Dermis blood vessel endothelial cell (primary cell): ENCODE results near the gene RBKS. TPM values are rescaled to one million over a fixed set of nuclear protein-coding genes. Genes with fewer than 3 reads are reported as not detected.

Experiments used
- DNase-seq: peaks from one replicate; pipeline ENCODE4 v3.0.0; 2010
- total RNA-seq: library from RNA; depleted of rRNA; stranded (reverse); fragments of >200 nt; gene quantifications from 2 replicates; pipeline ENCODE4 v1.2.3, GENCODE V29; 2014

The RBKS gene
- 0.98 and 1.2 TPM in 2 replicates for total RNA-seq

DNA sequence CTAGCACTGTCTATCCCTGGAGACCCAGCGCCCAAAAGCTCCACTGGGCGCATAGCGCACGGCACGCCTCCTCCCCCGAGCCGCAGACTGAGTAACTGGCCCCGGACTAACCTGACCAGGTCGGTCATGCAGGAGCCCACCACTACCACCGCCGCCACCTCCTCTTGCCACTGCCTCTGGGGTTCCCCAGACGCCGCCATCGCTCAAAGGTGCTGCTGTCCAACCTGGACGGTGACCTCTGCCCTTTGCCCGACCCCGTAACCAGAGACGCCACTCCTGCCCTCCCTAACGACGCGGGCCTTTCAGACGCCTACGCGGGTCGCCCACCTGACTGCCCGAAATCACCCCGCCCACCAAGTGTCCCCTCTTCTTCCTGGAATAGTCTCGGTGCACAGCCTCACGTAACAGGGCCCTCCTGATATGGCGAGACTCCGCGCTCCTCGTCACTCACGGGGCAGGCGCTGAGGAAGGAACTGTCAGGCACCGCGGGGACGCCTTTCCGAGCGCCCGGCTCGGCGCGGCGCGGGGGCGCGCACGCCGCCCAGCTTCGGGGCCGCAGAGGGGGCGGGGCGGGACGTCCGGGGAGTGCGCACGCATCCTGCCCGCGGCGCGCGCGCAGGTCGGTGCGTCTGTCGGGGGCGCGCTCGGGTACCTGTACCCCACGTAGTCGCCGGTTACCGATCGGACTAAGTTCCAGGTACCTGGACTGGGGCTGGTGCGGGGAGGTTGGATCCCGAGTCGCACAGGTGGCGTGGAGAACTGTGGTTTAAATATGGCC lies at the start of gene RBKS, which contains the start of gene BABAM2:
TSS of gene RBKS (minus strand) at position 242 of the 778 bp plus-strand sequence. CDS start at position 200, 42 bp downstream.
TSS of gene BABAM2 (plus strand) at position 584 of the 778 bp plus-strand sequence. CDS start 3,828 bp downstream, outside the sequence.
- peak; percentile 92 for DNase-seq

DNA sequence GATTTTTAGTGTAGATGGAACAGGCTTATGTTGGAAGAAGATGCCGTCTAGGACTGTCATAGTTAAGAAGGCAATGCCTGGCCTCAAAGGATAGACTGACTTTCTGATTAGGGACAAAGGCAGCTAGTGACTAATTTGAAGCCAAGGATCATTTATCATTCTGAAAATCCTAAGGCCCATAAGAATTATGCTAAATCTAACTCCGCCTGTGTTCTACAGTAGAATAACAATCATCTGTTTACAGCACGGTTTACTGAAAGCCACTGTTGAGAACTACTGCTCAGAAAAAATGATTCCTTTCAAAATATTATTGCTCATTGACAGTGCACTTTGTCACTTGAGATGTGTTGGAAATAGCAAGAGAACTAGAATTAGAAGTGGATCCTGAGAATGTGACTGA lies 44.8 kb upstream of the RBKS start:
- DNase-seq: no peak

DNA sequence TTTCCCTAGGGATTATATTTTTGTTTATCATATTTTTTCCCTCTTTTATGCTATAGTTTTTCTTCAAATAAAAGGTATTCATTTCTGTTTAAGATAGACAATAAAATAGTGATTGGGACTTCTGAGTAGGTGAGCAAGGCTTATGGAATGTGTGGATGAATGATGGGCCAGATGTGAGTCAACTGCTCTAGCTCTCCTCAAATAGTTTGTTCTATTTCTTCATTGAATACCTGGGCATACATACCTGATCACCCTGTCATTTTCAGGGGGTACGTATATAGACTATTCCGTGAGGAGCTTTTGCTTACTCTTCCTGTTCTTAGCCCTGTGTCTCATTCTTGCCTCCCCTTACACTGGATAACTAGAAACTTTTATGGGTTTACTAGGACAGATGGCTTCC lies 42.2 kb upstream of the RBKS start:
- peak; percentile 58 for DNase-seq

DNA sequence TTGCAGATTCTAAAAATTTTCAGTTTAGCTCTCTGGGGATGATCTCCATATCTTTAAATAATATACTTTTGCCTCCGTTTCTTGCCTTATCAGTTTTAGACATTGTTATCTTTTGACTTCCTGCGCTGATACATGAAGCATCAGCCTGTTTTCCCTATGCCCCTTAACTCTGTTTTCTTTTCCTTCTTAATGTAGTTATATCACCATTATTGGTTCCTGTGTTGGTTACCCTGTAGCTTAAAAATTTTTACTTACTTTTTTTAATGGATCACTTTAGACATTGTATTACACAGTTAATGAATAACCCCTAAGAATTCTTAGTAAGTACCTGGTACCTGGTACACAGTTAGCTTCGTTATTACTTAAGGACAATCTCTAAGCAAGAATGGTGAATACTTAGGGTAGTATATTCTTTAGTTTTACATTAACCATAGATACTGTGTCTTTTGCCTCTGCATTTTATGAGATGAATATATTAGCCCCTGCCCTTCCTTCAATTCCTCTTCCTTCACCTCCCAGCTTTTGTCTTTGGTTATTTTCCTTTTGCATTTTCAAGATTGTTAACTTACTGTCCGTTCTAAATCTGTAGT lies 41.3 kb upstream of the RBKS start:
- DNase-seq: no peak

DNA sequence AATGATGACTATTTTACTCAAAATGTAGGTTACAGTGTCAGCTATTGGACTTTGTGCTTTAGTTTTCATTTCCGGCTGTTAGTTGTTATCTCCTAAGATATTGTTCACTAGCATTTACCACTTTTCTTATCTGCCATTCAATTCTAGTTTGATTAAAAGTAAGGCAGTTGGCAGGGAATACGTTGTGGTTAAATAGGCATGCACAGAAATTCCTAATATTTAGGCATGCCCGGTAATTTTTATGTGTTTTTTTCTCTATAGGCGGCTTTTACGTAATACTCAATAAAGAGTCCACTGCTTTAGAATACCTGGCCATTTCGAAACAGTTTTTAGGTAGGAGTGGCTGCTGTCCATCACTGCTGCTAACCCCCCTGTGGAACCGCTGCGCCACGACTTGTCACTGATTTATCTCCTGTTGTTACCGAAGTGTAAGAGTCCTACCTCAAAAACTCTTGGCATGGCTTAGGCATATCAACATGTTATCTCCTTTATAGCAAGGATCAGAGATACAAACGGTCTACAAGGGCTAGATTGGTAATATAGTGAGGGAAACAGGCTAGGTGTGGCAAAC lies 39.8 kb upstream of the RBKS start:
- no peak for DNase-seq

DNA sequence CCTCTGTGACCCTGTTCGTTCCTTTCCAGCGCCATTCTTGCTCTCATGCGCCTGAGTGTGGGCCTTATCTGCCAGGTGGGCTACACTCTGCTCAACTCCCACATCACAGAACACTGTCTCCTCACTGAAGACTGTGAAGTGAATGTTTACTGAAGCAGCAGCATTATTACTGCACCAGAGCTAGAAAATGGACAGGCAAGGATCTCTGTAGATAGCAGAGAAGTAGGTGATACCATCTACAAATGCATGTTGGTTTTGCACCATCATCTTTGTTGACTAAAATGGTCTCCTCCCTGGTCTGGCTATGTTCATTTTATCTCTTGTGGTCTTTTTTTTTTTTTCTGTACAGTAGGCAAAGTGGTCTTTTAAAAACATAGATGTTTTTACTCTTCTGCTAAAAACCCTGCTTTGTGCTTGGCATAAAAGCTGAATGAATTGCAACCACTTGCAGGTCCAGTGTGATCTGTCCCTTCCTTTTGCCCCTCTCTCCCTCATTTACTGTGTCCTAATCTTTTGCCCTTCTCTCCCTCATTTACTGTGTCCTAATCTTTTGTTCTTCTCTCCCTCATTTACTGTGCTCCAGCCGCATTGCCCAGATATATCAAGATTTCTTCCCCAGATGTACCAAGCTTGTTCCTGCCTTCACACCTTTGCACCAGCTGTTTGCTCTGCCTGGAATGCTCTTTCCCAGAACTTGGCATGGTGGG lies 35.7 kb upstream of the RBKS start:
- DNase-seq: no peak

DNA sequence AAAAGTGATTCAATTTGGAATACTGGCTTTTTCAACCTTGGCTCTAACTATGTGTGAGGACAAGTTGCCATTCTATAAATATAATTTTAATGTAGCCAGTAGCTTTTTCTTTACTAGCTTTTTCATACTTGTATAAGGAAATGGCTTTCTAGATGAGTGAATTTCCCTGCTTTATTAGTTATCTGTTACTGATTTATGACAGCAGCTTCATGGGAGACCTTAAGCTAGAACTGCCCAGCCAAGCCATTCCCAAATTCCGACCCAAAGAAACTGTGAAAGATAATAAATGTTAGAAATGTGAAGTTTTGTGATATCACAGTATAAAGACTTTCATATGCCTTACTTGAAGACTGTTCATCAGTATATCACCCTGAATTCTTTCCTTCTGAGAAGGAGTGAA lies 32.7 kb upstream of the RBKS start:
- DNase-seq: no peak

DNA sequence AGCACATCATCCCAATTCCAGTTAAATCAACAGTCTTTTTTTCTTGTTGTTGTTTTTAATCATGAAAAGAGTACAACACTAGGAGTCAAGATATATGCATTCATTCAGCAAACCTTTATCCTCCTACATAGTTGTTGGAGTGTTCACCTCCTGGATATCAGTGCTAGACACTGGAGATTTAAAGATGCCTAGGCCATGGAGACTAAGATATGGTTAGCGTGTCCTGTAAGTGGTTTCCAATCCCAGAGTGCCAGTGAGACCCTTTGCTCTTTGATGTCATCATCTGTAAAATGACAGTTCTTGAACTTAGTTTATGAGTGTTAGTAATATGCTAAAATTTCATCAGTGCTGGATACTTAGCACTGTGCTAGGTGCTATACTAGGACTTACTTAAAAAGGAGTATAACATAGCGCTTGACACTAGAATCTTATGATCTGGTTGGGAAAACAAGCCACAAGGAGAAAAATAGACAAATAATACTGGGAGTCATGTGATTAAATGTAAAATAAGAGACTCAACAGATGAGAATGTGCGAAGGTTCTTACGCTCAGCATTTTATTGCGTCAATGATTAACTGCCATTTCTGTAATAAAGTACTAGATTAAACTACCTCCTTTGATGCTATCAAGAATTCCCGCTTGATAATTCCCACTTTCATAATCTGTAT lies 31.8 kb upstream of the RBKS start:
- DNase-seq: no peak

DNA sequence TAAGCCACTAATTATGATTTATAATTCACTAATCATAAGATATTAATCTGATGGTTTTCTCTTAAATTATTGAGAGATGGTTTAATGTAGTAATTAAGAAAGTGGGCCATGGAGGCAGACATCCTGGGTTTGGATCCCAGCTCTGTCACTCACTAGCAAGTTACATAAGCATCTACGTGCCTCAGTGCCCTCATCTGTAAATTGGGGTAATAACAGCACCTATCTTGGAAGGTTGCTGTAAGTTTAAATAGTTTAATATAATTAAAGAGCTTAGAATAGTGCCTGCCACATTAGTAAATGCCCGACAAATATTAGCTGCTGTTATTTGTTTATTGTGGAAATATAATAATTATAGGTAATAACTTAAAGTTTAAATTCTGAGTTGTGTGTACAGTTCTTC lies 31.2 kb upstream of the RBKS start:
- DNase-seq: no peak

DNA sequence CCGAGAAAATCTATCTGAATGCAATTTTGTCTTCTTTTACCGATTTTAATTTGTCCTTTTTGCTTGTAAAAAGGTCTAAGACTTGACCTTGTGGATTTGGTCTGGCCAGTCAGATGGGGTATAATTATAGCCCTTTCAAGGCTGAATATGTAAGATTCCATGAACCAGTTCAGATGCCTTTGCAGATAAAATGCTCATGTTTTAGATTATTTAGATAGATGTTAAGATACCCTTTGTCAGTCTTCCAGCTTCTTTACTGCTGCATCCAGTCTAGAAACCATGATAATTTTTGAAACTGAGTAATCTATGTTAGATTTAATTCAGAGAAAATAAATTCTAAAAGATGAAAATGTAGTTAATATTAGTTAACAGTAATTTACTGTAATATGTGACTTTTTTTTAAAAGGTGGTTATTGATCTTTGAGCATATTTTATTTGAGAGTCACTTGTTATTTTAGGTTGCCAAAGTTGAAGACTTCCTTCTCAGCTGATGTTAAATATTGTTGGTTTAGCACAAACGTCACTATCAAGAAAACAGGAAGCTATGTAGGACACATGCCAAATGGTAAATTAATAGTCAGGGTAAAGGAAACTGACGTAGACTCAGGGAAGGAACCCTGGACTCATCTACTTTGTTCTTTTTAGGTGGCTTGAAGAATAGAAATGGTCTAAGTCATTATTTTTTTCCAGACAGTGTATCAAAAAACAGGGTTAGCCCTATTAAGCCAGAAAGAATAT lies 30.1 kb upstream of the RBKS start:
- DNase-seq: peak; percentile 96

DNA sequence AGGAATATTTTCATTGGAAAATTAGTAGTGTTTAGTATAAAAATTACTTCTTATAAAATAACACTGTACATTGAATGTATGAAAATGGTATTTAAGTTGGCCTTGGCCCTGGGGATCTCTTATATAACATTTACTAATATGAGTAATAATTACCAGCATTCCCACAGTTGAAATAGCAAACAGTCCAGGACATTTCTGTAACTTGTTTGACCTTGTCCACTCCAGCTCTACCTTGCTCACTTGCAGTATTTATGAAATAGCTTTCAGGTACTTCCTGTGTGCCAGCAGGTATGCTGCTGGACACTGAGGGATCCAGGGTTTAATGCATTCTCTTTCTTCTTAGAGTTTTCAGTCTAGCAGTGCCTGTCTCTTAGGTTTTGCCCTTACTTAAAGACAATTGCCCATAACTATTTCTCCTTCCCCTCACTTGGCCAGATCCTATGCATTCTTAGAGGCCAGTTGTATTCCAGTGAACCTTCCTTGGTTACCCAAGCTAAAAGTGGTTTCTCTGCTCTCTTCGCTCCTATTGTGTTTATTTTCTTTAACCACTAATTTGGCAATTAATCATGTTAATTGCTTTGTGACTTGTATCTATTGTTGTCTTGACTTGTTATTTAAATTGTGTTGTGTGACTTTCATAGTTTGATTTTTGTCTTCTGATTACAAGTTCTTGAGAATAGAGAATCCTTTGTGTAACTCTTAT lies 26.3 kb upstream of the RBKS start:
- DNase-seq: no peak

DNA sequence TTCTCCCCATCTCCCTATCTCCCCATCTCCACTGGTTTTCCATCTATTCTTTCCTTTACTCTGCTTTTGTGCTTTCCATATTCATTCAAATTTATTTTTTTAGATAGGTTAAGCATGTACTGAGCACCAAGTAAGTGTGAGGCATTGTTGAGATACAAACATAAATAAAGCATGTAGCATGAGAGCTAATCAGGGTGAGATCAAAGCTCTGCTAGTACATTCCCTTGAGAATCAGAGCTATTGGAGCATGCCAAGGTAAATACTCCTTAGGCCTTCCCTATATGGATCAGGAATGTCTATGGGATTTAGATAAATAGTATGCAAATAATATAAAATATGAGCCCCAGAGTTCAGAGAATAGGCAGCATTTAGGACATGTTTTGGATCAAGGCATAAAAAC lies 25.7 kb upstream of the RBKS start:
- DNase-seq: peak; percentile 28

DNA sequence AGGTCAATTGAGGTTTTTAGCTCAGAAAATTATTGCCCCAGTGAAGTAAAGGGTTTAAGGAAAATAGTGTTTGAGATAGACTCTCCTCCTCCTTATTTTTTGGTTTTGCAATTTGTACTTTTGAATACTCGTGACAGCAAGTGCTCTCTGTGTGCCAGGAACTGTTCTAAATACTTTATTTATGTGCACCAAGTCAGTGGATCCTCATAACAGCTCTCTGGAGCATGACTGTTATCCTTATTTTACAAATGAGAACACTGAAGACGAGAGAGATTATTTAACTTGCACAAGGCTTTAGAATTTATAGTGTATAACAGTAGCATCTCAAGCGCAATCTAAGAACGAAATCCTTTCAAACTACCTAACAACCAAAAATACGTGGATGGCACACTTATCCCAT lies 25.0 kb upstream of the RBKS start:
- no peak for DNase-seq

DNA sequence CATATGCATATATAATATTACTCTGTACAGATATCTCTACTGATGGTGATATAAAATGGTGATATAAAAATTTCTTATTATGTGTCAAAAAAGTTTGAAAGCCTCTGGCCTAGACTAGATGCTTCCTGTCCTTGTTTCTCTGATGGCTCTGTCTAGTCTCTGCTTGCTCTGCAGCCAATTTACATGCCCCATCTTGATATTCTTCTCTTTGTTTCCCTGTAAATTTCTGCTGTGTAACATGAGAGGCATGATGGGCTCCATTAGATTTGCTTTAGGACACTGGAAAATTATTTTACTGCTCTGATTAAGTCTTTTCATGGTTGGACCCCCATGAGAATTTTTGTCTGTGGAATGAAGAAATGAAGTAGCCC lies 24.6 kb upstream of the RBKS start:
- DNase-seq: no peak

DNA sequence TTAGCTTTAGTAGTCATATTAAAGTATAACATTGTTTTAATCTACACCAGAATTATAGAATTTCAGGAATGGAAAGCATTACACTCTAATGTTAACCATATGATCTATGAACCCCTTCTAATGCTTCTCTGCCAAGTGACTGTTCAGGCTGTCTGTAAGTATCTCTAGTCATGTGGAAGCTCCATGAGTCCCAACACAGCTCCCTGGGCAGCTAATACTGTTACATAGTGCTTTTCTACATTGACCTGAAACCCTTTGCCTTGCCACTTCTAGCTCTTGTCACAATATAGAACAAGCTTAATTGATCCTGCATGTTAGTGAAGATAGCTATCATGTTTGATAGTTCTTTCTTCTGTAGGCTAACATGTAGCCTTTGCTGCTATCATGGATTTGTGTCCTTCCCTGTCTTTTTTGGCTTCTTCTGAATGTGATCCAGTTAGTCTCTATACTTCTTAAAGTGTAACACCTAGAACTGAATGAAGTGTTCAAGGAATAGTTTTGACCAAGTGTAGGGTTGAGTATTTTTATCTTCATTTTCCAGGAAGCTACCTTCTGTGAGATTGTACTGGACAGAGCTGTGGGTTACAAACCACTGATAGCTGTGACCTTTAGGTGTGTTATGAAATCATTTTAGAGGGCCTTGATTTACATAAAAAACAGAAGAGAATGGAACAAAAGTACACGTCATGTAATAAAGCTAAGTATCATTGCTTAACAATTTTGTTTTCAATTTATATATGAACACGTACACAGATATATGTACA lies 24.0 kb upstream of the RBKS start:
- no peak for DNase-seq

DNA sequence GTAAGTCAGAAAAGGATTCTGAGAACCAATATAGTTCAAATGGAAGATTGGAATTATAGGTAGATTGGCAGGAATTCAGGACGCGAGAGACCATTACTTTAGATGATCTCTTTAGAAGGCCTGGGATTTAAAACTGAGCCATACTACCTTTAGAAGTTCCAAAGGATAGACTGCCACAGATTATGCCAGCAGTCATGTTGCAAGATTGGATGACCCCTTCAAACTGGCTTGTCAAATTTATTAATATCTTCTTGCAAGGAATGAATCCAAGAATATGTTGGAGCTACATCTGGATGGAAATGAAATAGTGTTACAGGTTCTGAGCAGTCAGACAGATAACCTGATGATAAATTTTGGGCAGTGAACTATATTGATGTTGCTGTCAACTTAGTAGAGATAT lies 22.3 kb upstream of the RBKS start:
- no peak for DNase-seq

DNA sequence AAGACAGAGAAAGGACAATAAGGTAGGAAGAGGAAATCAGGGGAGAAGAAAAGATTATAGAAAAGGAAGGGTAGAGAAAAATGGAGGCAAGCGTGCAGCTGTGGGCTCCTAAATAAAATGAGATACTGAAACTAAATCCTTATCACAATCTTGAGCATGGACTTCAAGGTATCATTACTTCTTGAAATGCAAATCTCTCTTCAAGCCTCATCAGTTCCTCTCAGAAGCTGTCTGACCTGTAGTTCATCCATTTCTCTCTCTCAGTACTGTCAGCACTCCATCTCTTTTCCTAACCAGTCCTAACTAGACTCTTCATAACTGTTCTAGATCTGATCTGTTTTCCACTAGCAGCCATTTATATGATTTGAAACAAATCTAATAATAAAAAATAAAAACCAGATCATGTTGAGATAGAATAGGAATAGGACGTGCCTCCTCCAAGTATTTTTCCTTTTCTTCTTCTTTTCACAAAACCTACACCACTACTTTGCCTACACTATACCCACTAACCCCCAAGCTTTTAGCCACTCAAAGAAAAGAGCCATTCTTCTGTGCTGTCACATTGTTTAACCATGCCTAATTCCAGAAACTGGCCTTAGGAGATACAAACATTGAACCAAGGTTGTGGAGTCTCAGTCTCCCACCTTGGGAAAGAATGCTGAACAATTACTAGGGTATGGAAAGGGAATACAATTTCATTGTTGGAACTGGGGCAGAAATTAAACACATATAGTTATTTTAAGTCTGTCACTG lies 21.4 kb upstream of the RBKS start:
- no peak for DNase-seq

DNA sequence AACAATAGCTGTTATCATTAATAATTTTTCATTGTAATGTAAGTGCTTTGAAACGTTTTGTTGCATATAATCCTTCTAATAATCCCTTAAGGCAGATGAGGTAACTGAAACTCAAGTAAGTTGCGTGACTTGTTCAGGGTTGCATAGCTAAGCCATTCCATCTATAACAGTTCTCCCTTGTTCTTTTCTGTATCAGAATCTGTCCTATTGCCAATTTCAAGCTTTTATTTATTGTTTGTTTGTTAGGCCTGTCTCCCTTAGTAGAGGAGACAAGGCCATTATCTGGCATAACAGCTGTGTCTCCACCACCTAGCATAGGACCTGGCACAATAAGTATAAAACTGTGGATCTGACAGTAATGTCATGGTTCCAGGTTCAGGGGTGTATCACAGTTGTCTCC lies 19.7 kb upstream of the RBKS start:
- no peak for DNase-seq

DNA sequence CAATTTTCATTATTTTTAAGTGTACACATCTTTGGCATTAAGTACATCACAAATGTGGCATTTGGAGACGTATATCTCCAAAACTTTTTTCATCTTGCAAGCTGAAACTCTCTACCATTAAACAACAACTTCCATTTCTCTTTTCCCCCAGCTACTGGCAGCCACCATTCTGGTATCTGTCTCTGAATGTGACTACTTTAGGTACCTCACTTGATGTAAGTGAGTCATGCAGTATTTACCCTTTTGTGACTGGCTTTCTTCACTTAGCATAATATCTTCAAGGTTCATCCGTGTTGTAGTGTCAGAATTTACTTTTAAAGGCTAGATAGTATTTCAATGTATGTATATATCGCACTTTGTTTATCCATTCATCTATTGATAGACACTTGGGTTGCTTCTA lies 17.4 kb upstream of the RBKS start:
- no peak for DNase-seq

DNA sequence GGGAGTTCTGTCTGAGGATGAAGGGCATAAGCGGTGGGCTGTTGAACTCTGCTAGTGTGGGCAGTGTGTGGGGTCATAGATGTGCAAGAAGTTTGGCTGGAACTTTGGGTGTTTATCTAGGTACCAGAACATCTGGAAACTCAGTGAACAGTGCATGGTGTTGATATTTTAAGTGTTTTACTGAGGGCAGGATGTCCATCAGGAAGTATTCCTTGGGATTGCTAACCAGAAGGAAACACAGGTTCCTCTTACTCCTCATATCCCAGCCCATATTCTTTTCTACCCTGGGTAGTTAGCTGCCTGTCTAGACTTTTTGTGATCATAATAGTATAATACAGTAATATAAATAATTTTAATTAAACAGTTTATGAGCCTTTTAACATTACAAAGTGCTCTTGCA lies 15.9 kb upstream of the RBKS start:
- no peak for DNase-seq
